ENCODE results near the gene ARGLU1.

DNA sequence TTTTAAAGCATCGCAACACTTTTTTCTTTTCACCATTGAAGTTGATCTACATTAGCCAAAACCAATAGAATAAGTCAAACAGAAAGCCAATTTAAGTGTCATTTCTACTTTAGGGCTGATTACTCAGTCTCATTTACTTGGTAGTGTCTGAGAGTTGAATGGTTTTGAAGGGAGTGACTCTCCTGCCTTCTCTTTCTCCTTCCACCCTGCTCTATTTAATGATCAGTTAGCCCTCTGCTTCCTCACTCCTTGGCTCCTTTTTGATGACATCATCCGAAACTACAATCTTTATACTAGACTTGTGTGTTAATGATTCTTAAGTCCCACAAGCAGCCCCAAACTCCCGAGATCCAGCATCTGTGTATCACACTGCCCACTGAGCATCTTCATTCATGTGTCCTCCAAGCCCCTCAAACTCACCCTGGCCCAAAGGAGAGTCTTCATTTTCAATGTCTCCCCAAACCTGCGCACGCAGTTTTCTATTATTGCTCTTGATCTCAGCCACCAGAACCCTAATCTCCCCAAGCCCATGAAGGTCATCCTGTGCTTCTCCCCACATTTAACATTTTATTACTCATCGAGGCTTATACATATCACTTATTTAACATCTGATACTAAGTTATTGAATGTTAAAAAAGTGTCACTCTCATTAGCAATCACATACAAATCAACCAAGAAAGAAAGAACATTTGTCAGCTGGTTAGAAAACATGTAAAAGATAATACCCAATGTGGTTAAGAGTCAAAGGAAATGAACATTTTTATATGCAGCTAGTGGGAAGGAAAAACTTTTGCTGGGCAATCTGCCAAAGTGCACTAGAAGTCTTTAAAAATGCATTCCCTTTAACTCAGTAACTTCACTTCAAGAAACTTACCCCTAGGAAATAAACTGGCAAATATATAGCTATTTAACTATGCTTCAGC is 32.2 kb upstream of the ARGLU1 start:
- TF ChIP-seq, protein P1, sequence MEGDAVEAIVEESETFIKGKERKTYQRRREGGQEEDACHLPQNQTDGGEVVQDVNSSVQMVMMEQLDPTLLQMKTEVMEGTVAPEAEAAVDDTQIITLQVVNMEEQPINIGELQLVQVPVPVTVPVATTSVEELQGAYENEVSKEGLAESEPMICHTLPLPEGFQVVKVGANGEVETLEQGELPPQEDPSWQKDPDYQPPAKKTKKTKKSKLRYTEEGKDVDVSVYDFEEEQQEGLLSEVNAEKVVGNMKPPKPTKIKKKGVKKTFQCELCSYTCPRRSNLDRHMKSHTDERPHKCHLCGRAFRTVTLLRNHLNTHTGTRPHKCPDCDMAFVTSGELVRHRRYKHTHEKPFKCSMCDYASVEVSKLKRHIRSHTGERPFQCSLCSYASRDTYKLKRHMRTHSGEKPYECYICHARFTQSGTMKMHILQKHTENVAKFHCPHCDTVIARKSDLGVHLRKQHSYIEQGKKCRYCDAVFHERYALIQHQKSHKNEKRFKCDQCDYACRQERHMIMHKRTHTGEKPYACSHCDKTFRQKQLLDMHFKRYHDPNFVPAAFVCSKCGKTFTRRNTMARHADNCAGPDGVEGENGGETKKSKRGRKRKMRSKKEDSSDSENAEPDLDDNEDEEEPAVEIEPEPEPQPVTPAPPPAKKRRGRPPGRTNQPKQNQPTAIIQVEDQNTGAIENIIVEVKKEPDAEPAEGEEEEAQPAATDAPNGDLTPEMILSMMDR (conservative IDR thresholded peaks at IDR 0.05; ENCODE audit: low read depth, low read length): no peak
- TF ChIP-seq EZH2 (IDR thresholded peaks at IDR 0.05; ENCODE audit: low read length, unreplicated experiment): no peak

Data from PC-3 (cell line).